ENCODE data around the gene KANK3. TPM values are rescaled to one million over a fixed set of nuclear protein-coding genes. Genes with fewer than 3 reads are reported as not detected.
A peak's percentile ranks its signal among the peaks of the same experiment; 100 is the strongest.
"Not testable (repeated sequence)": the region's sequence is repeated elsewhere in the genome, so short reads cannot be mapped to it uniquely, and the experiment has no call there.

Gene KANK3
- polyA plus RNA-seq, 2 of the 4 experiments (the other 2 are of a cell fraction), result 1.0 to 1.5 TPM

GRCh38 chr19:8319807-8320520 lies 23.1 kb downstream of the KANK3 start:
- FAIRE-seq (no peak), ATAC-seq (no peak), DNase-seq (ENCODE audit: low read depth in 1 of 2, low spot score in 1 of 2) (no peak)
- POLR2A ChIA-PET, result interaction anchor here (1.7 kb wide), 2 partner anchors 8 to 15 kb away, joined by 7 to 20 read pairs; no protein-coding TSS in a partner anchor
- Histone ChIP-seq H3K4me1 (peaks cover 22% of the 10 kb centered on the region), H3K27ac (peak overlapping the region; percentile 95 to 99), H3K4me3 (peak overlapping the region; percentile 100), H3K9me3 (no peaks in the 10 kb centered on the region), H3K4me2 (peak overlapping the region; percentile 98)
- CTCF ChIA-PET, result interaction anchor here (1.2 to 1.3 kb wide), 2 partner anchors 9 to 51 kb away, joined by 5 to 7 read pairs; no protein-coding TSS in a partner anchor
- WGBS (ENCODE audit: missing lambda C conversion rate), result 78% methylated on average over 19 of the region's 19 CpGs
- no peak for TF ChIP-seq E2F6 (IDR thresholded peaks at IDR 0.05; ENCODE audit: borderline replicate concordance, low read depth)
- no peak for TF ChIP-seq HOXA7 (CRISPR knock-in tag; IDR thresholded peaks at IDR 0.05)
- TF ChIP-seq ELK1 (IDR thresholded peaks at IDR 0.05; ENCODE audit: low read depth, low read length), result no peak
- no peak for TF ChIP-seq RARB (CRISPR knock-in tag; IDR thresholded peaks at IDR 0.05)
- no peak for TF ChIP-seq HOXB5 (CRISPR knock-in tag; IDR thresholded peaks at IDR 0.05)
- TF ChIP-seq ZSCAN20 (CRISPR knock-in tag; IDR thresholded peaks at IDR 0.05), result no peak
- TF ChIP-seq EP300 (IDR thresholded peaks at IDR 0.05), result no peak
- no peak for TF ChIP-seq SMC3 (IDR thresholded peaks at IDR 0.05)

- FAIRE-seq, result not testable (repeated sequence)
Observed at GRCh38 chr19:8318835-8319234, 24.2 kb downstream of the KANK3 start.

GRCh38 chr19:8316351-8317125 lies 26.5 kb downstream of the KANK3 start:
- no peak for DNase-seq (ENCODE audit: low read depth in 1 of 2, low spot score in 1 of 2)
- Histone ChIP-seq H3K27ac (no peak overlapping the region), H3K4me2 (no peak overlapping the region), H3K4me1 (peaks cover 8% of the 10 kb centered on the region), H3K9me3 (no peaks in the 10 kb centered on the region), H3K4me3 (no peak overlapping the region)
- ChIA-PET POLR2A (no interaction called here), CTCF (no interaction called here)
- TF ChIP-seq ZSCAN20 (CRISPR knock-in tag; IDR thresholded peaks at IDR 0.05) (no peak), NFE2L2 (conservative IDR thresholded peaks at IDR 0.05; ENCODE audit: low read length) (no peak), RNF2 (IDR thresholded peaks at IDR 0.05; ENCODE audit: borderline replicate concordance, low read depth) (no peak), TFCP2L1 (CRISPR knock-in tag; IDR thresholded peaks at IDR 0.05) (no peak), ZNF302 (CRISPR knock-in tag; IDR thresholded peaks at IDR 0.05) (no peak)
- ATAC-seq, result no peak
- FAIRE-seq, result no peak
- WGBS (ENCODE audit: missing lambda C conversion rate), result 93% methylated on average over 14 of the region's 14 CpGs

More at GRCh38 chr19:8318835-8319234, 24.2 kb downstream of the KANK3 start:
- POLR2A ChIA-PET, result interaction anchor here (0.6 kb wide), 1 partner anchor 128 kb away, joined by 3 read pairs; no protein-coding TSS in a partner anchor
- WGBS (ENCODE audit: missing lambda C conversion rate), result 76% methylated on average over 8 of the region's 9 CpGs
- H3K4me3 ChIP-seq; DNase-seq (ENCODE audit: low read depth in 1 of 2, low spot score in 1 of 2); H3K27ac ChIP-seq; H3K4me2 ChIP-seq; ATAC-seq; H3K9me3 ChIP-seq; CTCF ChIA-PET: not testable (repeated sequence)
- H3K4me1 ChIP-seq, result peaks cover 21% of the 10 kb centered on the region
- 0 out of 5 replicates have a peak, but pooled peaks of 1 of the 2 experiments have one; percentile 3 for TF ChIP-seq RAD21 (conservative IDR thresholded peaks at IDR 0.05 in 1 of 2, IDR thresholded peaks at IDR 0.05 in 1 of 2)

GRCh38 chr19:8314981-8315640 lies 28.0 kb downstream of the KANK3 start:
- CTCF ChIA-PET; ATAC-seq; H3K4me1 ChIP-seq; DNase-seq (ENCODE audit: low read depth in 1 of 2, low spot score in 1 of 2); H3K9me3 ChIP-seq; H3K4me3 ChIP-seq; H3K4me2 ChIP-seq; FAIRE-seq; POLR2A ChIA-PET; H3K27ac ChIP-seq: not testable (repeated sequence)
- WGBS (ENCODE audit: missing lambda C conversion rate), result 91% methylated on average over 11 of the region's 11 CpGs
